Superior temporal gyrus (tissue), 1 donor: ENCODE data around the gene DNPEP.
"Not testable (repeated sequence)": the region's sequence is repeated elsewhere in the genome, so short reads cannot be mapped to it uniquely, and the experiment has no call there.

Experiments used
- DNase-seq: peaks from one replicate; pipeline ENCODE4 v3.0.0-alpha.2; 2016; ENCODE audit errors: extremely low spot score

Gene DNPEP

GRCh38 chr2:219401606-219402005 is 13.9 kb upstream of the DNPEP start:
- DNase-seq = no peak

GRCh38 chr2:219400562-219400961 is 12.8 kb upstream of the DNPEP start:
- DNase-seq = no peak

- DNase-seq = no peak
Measured at GRCh38 chr2:219399716-219400478, 12.2 kb upstream of the DNPEP start.

- DNase-seq = no peak
Measured at GRCh38 chr2:219398721-219399363, 11.1 kb upstream of the DNPEP start.

GRCh38 chr2:219396863-219397457 is 9.2 kb upstream of the DNPEP start:
- DNase-seq = no peak

- DNase-seq = no peak
Measured at GRCh38 chr2:219395609-219396008, 7.9 kb upstream of the DNPEP start.

- DNase-seq = not testable (repeated sequence)
Measured at GRCh38 chr2:219395056-219395455, 7.3 kb upstream of the DNPEP start.

GRCh38 chr2:219392754-219393153 is 5.0 kb upstream of the DNPEP start:
- no peak for DNase-seq

GRCh38 chr2:219388907-219389156 is 1.1 kb upstream of the DNPEP start:
- no peak for DNase-seq

GRCh38 chr2:219388121-219388906 is 602 bp upstream of the DNPEP start:
- DNase-seq = peak; percentile 87

GRCh38 chr2:219386532-219387280 is 1.0 kb downstream of the DNPEP start:
- no peak for DNase-seq

GRCh38 chr2:219385958-219386520 is 1.7 kb downstream of the DNPEP start:
- DNase-seq = no peak

GRCh38 chr2:219384859-219385258 is 2.9 kb downstream of the DNPEP start:
- no peak for DNase-seq

- DNase-seq = no peak
Measured at GRCh38 chr2:219384083-219384713, 3.5 kb downstream of the DNPEP start.

- no peak for DNase-seq
Measured at GRCh38 chr2:219381448-219381847, 6.3 kb downstream of the DNPEP start.

GRCh38 chr2:219380926-219381325 is 6.8 kb downstream of the DNPEP start:
- no peak for DNase-seq

- DNase-seq = no peak
Measured at GRCh38 chr2:219378163-219378851, 9.4 kb downstream of the DNPEP start.

GRCh38 chr2:219369447-219369861 is 18.3 kb downstream of the DNPEP start:
- DNase-seq = no peak

GRCh38 chr2:219368690-219369191 is 19.0 kb downstream of the DNPEP start:
- no peak for DNase-seq

GRCh38 chr2:219362524-219363164 is 25.1 kb downstream of the DNPEP start:
- peak; percentile 51 for DNase-seq
